NCI-H345 (cell line): ENCODE results near the gene C10orf67.

Experiments
- DNase-seq: peaks from one replicate; lab custom pipeline; 2025; lab: John Stamatoyannopoulos, UW

C10orf67 gene

GRCh38 chr10:23196915-23197314 lies 147.7 kb downstream of the C10orf67 start:
- no peak for DNase-seq

GRCh38 chr10:23195846-23196600 lies 148.6 kb downstream of the C10orf67 start:
- no peak for DNase-seq

GRCh38 chr10:23194966-23195845 lies 149.4 kb downstream of the C10orf67 start:
- DNase-seq = no peak

GRCh38 chr10:23194471-23194965 lies 150.1 kb downstream of the C10orf67 start:
- DNase-seq = no peak

- DNase-seq = no peak
Measured at GRCh38 chr10:23193435-23194074, 151.0 kb downstream of the C10orf67 start.

GRCh38 chr10:23192712-23193434 lies 151.7 kb downstream of the C10orf67 start:
- no peak for DNase-seq

- DNase-seq = no peak
Measured at GRCh38 chr10:23191764-23192711, 152.6 kb downstream of the C10orf67 start, which contains the start of gene PTF1A. PTF1A (plus strand) TSS chr10:23192312; CDS start chr10:23192531, 219 bp downstream.

GRCh38 chr10:23190872-23191763 lies 153.5 kb downstream of the C10orf67 start:
- no peak for DNase-seq

GRCh38 chr10:23189024-23189423 lies 155.6 kb downstream of the C10orf67 start:
- no peak for DNase-seq

- DNase-seq = no peak
Measured at GRCh38 chr10:23187155-23187554, 157.4 kb downstream of the C10orf67 start.

GRCh38 chr10:23186697-23187096 lies 157.9 kb downstream of the C10orf67 start:
- no peak for DNase-seq

- no peak for DNase-seq
Measured at GRCh38 chr10:23186178-23186577, 158.4 kb downstream of the C10orf67 start.

- DNase-seq = no peak
Measured at GRCh38 chr10:23174977-23175512, 169.6 kb downstream of the C10orf67 start.

- no peak for DNase-seq
Measured at GRCh38 chr10:23174074-23174976, 170.3 kb downstream of the C10orf67 start.

- DNase-seq = no peak
Measured at GRCh38 chr10:23173214-23174073, 171.2 kb downstream of the C10orf67 start.

GRCh38 chr10:23172429-23173213 lies 172.0 kb downstream of the C10orf67 start:
- no peak for DNase-seq
